HepG2 (cell line): ENCODE measurements around the gene ABCD1. TPM values are rescaled to one million over a fixed set of nuclear protein-coding genes. Genes with fewer than 3 reads are reported as not detected.

Experiments
- FOSL1 ChIP-seq: sonication (generic); formaldehyde crosslinking; IDR thresholded peaks from 2 replicates; pipeline ENCODE4 v1.9.0; 2021; ENCODE audit warnings: missing genetic modification reagents, borderline replicate concordance
- KDM5B ChIP-seq: sonication (generic); formaldehyde crosslinking; IDR thresholded peaks from 2 replicates; pipeline ENCODE4 v1.4.0; 2020; ENCODE audit warnings: missing genetic modification reagents, mild to moderate bottlenecking, borderline replicate concordance
- MAZ ChIP-seq, 2 experiments: sonication (generic) in 1 of 2; formaldehyde crosslinking in 1 of 2; IDR thresholded peaks; 2 replicates each; pipeline versions ENCODE4 v1.5.0 to v1.6.1; 2012 to 2020; ENCODE audit warnings: low read depth in 2 of 2, mild to moderate bottlenecking in 2 of 2, borderline replicate concordance in 1 of 2, improper control_type of control experiment in 1 of 2, low read length in 1 of 2, missing genetic modification reagents in 1 of 2, moderate library complexity in 1 of 2
- NFE2L2 ChIP-seq: fragments of 150-350 bp; IDR thresholded peaks from 2 replicates; pipeline ENCODE4 v1.6.1; 2014; ENCODE audit warnings: low read length
- PPARG ChIP-seq: conservative IDR thresholded peaks from 2 replicates; pipeline ENCODE4 v1.6.1; 2016; ENCODE audit warnings: missing biosample characterization, missing genetic modification reagents
- ZNF563 ChIP-seq: sonication (generic); formaldehyde crosslinking; IDR thresholded peaks from 2 replicates; pipeline ENCODE4 v1.8.0; 2022; ENCODE audit warnings: mild to moderate bottlenecking, moderate library complexity, missing genetic modification reagents
- ZNF674 ChIP-seq: sonication (generic); formaldehyde crosslinking; IDR thresholded peaks from 2 replicates; pipeline ENCODE4 v1.5.0; 2020; ENCODE audit warnings: low read depth, mild to moderate bottlenecking, missing genetic modification reagents
- ZNF839 ChIP-seq: sonication (generic); formaldehyde crosslinking; IDR thresholded peaks from 2 replicates; pipeline ENCODE4 v1.4.0; 2020; ENCODE audit warnings: missing genetic modification reagents, mild to moderate bottlenecking, borderline replicate concordance
- ZSCAN12 ChIP-seq: sonication (generic); formaldehyde crosslinking; IDR thresholded peaks from 2 replicates; pipeline ENCODE4 v1.9.0; 2021; ENCODE audit warnings: mild to moderate bottlenecking, missing genetic modification reagents
- ZSCAN21 ChIP-seq: sonication (generic); formaldehyde crosslinking; IDR thresholded peaks from 2 replicates; pipeline ENCODE4 v1.8.0; 2022; ENCODE audit warnings: mild to moderate bottlenecking, missing genetic modification reagents, moderate library complexity, borderline replicate concordance
- ZZZ3 ChIP-seq: sonication (generic); formaldehyde crosslinking; IDR thresholded peaks from 2 replicates; pipeline ENCODE4 v1.4.0; 2020; ENCODE audit warnings: missing genetic modification reagents, mild to moderate bottlenecking, borderline replicate concordance
- polyA plus RNA-seq, 8 experiments: library from polyadenylated mRNA; depleted of rRNA in 3 of 8; stranded (reverse) in 7 of 8; unstranded in 1 of 8; fragments of >200 nt; fragmentation: Illumina TruSeq in 4 of 8; extraction: Trizol in 4 of 8; gene quantifications; 2 replicates each; pipeline versions ENCODE4 v1.2.1 to v1.2.3, GENCODE V29; 2011 to 2016; ENCODE audit warnings: low read depth in 4 of 8, missing spikeins in 1 of 8, mixed read lengths in 1 of 8; ENCODE audit not compliant: insufficient read depth in 1 of 8
- total RNA-seq, 5 experiments: library from RNA; depleted of rRNA; stranded (reverse); fragments of >200 nt; fragmentation: Illumina TruSeq; extraction: Trizol; gene quantifications; 2 replicates each; pipeline ENCODE4 v1.2.3, GENCODE V29; 2016; ENCODE audit warnings: low read depth in 1 of 5
- TF ChIP-seq, protein P1 (sequence below): fragments of 450-650 bp; IDR thresholded peaks from 2 replicates; pipeline ENCODE4 v1.6.1; 2017; ENCODE audit warnings: mild to moderate bottlenecking
- TF ChIP-seq, protein P2 (sequence below): IDR thresholded peaks from 2 replicates; pipeline ENCODE4 v1.6.1; 2018; ENCODE audit warnings: missing genetic modification reagents, mild to moderate bottlenecking, missing compliant biosample characterization
- TF ChIP-seq, protein P3 (sequence below): sonication (generic); formaldehyde crosslinking; IDR thresholded peaks from 2 replicates; pipeline ENCODE4 v1.4.0; 2020; ENCODE audit warnings: low read depth, mild to moderate bottlenecking, missing genetic modification reagents
- TF ChIP-seq, protein P4 (sequence below): sonication (generic); formaldehyde crosslinking; IDR thresholded peaks from 2 replicates; pipeline ENCODE4 v1.5.0; 2020; ENCODE audit warnings: mild to moderate bottlenecking, missing genetic modification reagents, moderate library complexity
- TF ChIP-seq, protein P5 (sequence below): sonication (generic); formaldehyde crosslinking; IDR thresholded peaks from 2 replicates; pipeline ENCODE4 v1.4.0; 2020; ENCODE audit warnings: missing genetic modification reagents
- TF ChIP-seq, protein P6 (sequence below): sonication (generic); formaldehyde crosslinking; IDR thresholded peaks from 2 replicates; pipeline ENCODE4 v1.4.0; 2020; ENCODE audit warnings: missing genetic modification reagents

Gene ABCD1
- total and polyA plus RNA-seq, 2 of the 13 experiments (the other 11 are each of a cell fraction or from before 2014, with no cell fraction given), result 11.4 to 15.9 TPM

DNA sequence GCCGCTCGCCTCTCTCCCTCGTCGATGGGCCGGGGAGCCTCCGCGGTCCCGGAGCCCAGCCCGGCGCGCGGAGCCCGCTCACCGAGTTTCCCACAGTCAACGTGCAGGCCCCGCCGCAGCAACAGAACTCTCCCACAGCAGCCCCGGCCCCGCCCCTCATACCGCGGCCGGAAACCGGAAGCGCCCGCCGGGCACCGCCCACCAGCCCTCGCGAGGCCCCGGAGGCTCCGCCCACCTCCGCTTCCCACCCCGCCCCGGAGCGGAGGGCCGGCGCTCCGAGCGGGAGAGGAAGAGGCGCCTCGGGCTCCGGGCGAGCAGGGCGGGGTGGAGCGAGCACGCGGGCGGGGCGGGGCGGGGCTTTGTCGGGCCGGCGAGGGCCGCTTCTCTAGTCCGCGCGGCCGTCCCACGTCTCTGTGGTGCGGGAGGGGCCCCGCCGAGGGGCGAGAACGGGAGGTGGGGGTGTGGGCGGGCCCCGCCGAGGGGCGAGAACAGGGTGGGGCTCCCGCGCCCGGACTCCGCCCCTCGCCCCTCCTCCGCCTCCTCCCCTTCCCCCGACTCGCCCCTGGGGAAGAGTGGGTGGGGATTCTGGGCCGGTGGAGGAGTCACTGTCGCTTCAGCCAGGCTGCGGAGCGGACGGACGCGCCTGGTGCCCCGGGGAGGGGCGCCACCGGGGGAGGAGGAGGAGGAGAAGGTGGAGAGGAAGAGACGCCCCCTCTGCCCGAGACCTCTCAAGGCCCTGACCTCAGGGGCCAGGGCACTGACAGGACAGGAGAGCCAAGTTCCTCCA is at the start of gene ABCD1, which contains the start of gene BCAP31 (continued):
- TF ChIP-seq, protein P1, sequence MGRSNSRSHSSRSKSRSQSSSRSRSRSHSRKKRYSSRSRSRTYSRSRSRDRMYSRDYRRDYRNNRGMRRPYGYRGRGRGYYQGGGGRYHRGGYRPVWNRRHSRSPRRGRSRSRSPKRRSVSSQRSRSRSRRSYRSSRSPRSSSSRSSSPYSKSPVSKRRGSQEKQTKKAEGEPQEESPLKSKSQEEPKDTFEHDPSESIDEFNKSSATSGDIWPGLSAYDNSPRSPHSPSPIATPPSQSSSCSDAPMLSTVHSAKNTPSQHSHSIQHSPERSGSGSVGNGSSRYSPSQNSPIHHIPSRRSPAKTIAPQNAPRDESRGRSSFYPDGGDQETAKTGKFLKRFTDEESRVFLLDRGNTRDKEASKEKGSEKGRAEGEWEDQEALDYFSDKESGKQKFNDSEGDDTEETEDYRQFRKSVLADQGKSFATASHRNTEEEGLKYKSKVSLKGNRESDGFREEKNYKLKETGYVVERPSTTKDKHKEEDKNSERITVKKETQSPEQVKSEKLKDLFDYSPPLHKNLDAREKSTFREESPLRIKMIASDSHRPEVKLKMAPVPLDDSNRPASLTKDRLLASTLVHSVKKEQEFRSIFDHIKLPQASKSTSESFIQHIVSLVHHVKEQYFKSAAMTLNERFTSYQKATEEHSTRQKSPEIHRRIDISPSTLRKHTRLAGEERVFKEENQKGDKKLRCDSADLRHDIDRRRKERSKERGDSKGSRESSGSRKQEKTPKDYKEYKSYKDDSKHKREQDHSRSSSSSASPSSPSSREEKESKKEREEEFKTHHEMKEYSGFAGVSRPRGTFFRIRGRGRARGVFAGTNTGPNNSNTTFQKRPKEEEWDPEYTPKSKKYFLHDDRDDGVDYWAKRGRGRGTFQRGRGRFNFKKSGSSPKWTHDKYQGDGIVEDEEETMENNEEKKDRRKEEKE, result no peak
- TF ChIP-seq ZZZ3 (no peak), KDM5B (CRISPR knock-in tag) (no peak), ZSCAN12 (CRISPR knock-in tag) (no peak), ZNF563 (no peak), ZSCAN21 (CRISPR knock-in tag) (no peak), MAZ (IDR thresholded peaks at IDR 0.05; ENCODE audit: borderline replicate concordance, low read depth, low read length) (peak; percentile 38; the same call in 1 of the 2 replicates), MAZ (CRISPR knock-in tag; IDR thresholded peaks at IDR 0.05; ENCODE audit: low read depth) (peak; percentile 49; the same call in 1 of the 2 replicates), ZNF839 (no peak), ZNF674 (CRISPR knock-in tag) (no peak), FOSL1 (CRISPR knock-in tag) (no peak), NFE2L2 (no peak), PPARG (no peak)
- TF ChIP-seq, protein P2, sequence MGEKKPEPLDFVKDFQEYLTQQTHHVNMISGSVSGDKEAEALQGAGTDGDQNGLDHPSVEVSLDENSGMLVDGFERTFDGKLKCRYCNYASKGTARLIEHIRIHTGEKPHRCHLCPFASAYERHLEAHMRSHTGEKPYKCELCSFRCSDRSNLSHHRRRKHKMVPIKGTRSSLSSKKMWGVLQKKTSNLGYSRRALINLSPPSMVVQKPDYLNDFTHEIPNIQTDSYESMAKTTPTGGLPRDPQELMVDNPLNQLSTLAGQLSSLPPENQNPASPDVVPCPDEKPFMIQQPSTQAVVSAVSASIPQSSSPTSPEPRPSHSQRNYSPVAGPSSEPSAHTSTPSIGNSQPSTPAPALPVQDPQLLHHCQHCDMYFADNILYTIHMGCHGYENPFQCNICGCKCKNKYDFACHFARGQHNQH (CRISPR knock-in tag), result peak; percentile 43; the same call in 1 of the 2 replicates
- TF ChIP-seq, protein P3, sequence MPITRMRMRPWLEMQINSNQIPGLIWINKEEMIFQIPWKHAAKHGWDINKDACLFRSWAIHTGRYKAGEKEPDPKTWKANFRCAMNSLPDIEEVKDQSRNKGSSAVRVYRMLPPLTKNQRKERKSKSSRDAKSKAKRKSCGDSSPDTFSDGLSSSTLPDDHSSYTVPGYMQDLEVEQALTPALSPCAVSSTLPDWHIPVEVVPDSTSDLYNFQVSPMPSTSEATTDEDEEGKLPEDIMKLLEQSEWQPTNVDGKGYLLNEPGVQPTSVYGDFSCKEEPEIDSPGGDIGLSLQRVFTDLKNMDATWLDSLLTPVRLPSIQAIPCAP (CRISPR knock-in tag), result no peak
- TF ChIP-seq, protein P4, sequence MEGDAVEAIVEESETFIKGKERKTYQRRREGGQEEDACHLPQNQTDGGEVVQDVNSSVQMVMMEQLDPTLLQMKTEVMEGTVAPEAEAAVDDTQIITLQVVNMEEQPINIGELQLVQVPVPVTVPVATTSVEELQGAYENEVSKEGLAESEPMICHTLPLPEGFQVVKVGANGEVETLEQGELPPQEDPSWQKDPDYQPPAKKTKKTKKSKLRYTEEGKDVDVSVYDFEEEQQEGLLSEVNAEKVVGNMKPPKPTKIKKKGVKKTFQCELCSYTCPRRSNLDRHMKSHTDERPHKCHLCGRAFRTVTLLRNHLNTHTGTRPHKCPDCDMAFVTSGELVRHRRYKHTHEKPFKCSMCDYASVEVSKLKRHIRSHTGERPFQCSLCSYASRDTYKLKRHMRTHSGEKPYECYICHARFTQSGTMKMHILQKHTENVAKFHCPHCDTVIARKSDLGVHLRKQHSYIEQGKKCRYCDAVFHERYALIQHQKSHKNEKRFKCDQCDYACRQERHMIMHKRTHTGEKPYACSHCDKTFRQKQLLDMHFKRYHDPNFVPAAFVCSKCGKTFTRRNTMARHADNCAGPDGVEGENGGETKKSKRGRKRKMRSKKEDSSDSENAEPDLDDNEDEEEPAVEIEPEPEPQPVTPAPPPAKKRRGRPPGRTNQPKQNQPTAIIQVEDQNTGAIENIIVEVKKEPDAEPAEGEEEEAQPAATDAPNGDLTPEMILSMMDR, result 0 out of 2 replicates have a peak, but pooled peaks have one; percentile 13
- TF ChIP-seq, protein P5, sequence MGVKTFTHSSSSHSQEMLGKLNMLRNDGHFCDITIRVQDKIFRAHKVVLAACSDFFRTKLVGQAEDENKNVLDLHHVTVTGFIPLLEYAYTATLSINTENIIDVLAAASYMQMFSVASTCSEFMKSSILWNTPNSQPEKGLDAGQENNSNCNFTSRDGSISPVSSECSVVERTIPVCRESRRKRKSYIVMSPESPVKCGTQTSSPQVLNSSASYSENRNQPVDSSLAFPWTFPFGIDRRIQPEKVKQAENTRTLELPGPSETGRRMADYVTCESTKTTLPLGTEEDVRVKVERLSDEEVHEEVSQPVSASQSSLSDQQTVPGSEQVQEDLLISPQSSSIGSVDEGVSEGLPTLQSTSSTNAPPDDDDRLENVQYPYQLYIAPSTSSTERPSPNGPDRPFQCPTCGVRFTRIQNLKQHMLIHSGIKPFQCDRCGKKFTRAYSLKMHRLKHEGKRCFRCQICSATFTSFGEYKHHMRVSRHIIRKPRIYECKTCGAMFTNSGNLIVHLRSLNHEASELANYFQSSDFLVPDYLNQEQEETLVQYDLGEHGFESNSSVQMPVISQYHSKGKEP (CRISPR knock-in tag), result no peak
- TF ChIP-seq, protein P6, sequence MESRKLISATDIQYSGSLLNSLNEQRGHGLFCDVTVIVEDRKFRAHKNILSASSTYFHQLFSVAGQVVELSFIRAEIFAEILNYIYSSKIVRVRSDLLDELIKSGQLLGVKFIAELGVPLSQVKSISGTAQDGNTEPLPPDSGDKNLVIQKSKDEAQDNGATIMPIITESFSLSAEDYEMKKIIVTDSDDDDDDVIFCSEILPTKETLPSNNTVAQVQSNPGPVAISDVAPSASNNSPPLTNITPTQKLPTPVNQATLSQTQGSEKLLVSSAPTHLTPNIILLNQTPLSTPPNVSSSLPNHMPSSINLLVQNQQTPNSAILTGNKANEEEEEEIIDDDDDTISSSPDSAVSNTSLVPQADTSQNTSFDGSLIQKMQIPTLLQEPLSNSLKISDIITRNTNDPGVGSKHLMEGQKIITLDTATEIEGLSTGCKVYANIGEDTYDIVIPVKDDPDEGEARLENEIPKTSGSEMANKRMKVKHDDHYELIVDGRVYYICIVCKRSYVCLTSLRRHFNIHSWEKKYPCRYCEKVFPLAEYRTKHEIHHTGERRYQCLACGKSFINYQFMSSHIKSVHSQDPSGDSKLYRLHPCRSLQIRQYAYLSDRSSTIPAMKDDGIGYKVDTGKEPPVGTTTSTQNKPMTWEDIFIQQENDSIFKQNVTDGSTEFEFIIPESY (CRISPR knock-in tag), result no peak
